Stimulated activated CD4-positive, alpha-beta T cell treated with anti-CD3 and anti-CD28 coated beads, Interleukin-4, amount 100 ng/mL, for 4 hours (primary cell): ENCODE data around the gene SLC7A6.

Source experiments
- DNase-seq, 2 experiments: peaks; one replicate each; pipeline ENCODE4 v3.0.0-alpha.2; 2020

SLC7A6 gene

GRCh38 chr16:68235108-68235886, 29.0 kb upstream of the SLC7A6 start:
- DNase-seq: no peak

GRCh38 chr16:68235887-68236136, 28.5 kb upstream of the SLC7A6 start, which contains the start of gene ESRP2:
TSS of gene ESRP2 (minus strand) at chr16:68236127. CDS start at chr16:68236045, 82 bp downstream.
- DNase-seq: no peak

GRCh38 chr16:68236137-68236825, 28.0 kb upstream of the SLC7A6 start:
- peak; percentile 39 to 46 for DNase-seq

GRCh38 chr16:68236826-68237242, 27.5 kb upstream of the SLC7A6 start:
- DNase-seq: no peak

GRCh38 chr16:68237243-68238028, 26.9 kb upstream of the SLC7A6 start:
- DNase-seq: peak; percentile 89

GRCh38 chr16:68238029-68238345, 26.3 kb upstream of the SLC7A6 start:
- DNase-seq: no peak

GRCh38 chr16:68242085-68242484, 22.2 kb upstream of the SLC7A6 start:
- DNase-seq: no peak

- no peak for DNase-seq
These were observed 21.1 kb upstream of the SLC7A6 start for GRCh38 chr16:68242926-68243858.

- DNase-seq: no peak
These were observed 19.8 kb upstream of the SLC7A6 start for GRCh38 chr16:68244481-68244902.

- DNase-seq: peak; percentile 95 to 97
These were observed 19.1 kb upstream of the SLC7A6 start, which contains the start of gene PLA2G15 for GRCh38 chr16:68244903-68245853. TSS of gene PLA2G15 (plus strand) at chr16:68245373. CDS start at chr16:68245427, 54 bp downstream.

- no peak for DNase-seq
These were observed 18.2 kb upstream of the SLC7A6 start for GRCh38 chr16:68246121-68246520.

- no peak for DNase-seq
These were observed 17.7 kb upstream of the SLC7A6 start for GRCh38 chr16:68246666-68247065.

GRCh38 chr16:68247400-68247799, 16.9 kb upstream of the SLC7A6 start:
- DNase-seq: no peak

GRCh38 chr16:68247932-68248331, 16.4 kb upstream of the SLC7A6 start:
- no peak for DNase-seq

GRCh38 chr16:68249371-68249770, 15.0 kb upstream of the SLC7A6 start:
- DNase-seq: no peak

- DNase-seq: no peak
These were observed 13.4 kb upstream of the SLC7A6 start for GRCh38 chr16:68250951-68251350.

GRCh38 chr16:68251832-68252231, 12.5 kb upstream of the SLC7A6 start:
- no peak for DNase-seq

GRCh38 chr16:68252383-68252782, 11.9 kb upstream of the SLC7A6 start:
- DNase-seq: no peak

GRCh38 chr16:68253721-68254120, 10.6 kb upstream of the SLC7A6 start:
- no peak for DNase-seq

- no peak for DNase-seq
These were observed 8.6 kb upstream of the SLC7A6 start for GRCh38 chr16:68255712-68256111.

- no peak for DNase-seq
These were observed 6.9 kb upstream of the SLC7A6 start for GRCh38 chr16:68257251-68257905.
